Measurements from ENCODE around the gene AHCYL2. TPM values are rescaled to one million over a fixed set of nuclear protein-coding genes. Genes with fewer than 3 reads are reported as not detected.
A peak's percentile ranks its signal among the peaks of the same experiment; 100 is the strongest.

The AHCYL2 gene
- total and polyA plus RNA-seq, 12 donors: 2.5 to 7.7 (median 5.6) TPM

GRCh38 chr7:129466796-129467195, 242.0 kb downstream of the AHCYL2 start:
- no peak for ATAC-seq

GRCh38 chr7:129468087-129468486, 243.3 kb downstream of the AHCYL2 start:
- Histone ChIP-seq H3K4me1 (peaks cover 0 to 8% (median 0%) of the 10 kb centered on the region in 9 donors), H3K27me3 (no peaks in the 10 kb centered on the region), H3K36me3 (peaks cover 0 to 17% (median 0%) of the 10 kb centered on the region in 9 donors), H3K27ac (no peak overlapping the region), H3K4me3 (no peak overlapping the region), H3K9me3 (no peaks in the 10 kb centered on the region)
- DNase-seq: no peak
- no peak for ATAC-seq
- 55 to 60% methylated on average over 1 of the region's 1 CpG for WGBS, 2 donors
- TF ChIP-seq CTCF (IDR thresholded peaks at IDR 0.05): no peak
- intact Hi-C loops (cut with DNase I): loop anchor here in 4 of 10 donors (2.0 to 10.0 kb wide), 2 partner anchors 97 to 253 kb away; no protein-coding TSS in a partner anchor

More at GRCh38 chr7:129466796-129467195, 242.0 kb downstream of the AHCYL2 start:
- H3K4me1 ChIP-seq: peaks cover 0 to 8% (median 0%) of the 10 kb centered on the region in 9 donors
- no peak overlapping the region for H3K27ac ChIP-seq
- WGBS, 2 donors: 35 to 47% methylated on average over 3 of the region's 3 CpGs
- TF ChIP-seq CTCF (IDR thresholded peaks at IDR 0.05): no peak
- DNase-seq: no peak
- peaks cover 0 to 26% (median 0%) of the 10 kb centered on the region in 9 donors for H3K36me3 ChIP-seq
- no peaks in the 10 kb centered on the region for H3K27me3 ChIP-seq
- H3K4me3 ChIP-seq: no peak overlapping the region
- intact Hi-C loops (cut with DNase I): loop anchor here in 3 of 10 donors (10.0 kb wide), 1 partner anchor 252 kb away; no protein-coding TSS in a partner anchor
- no peaks in the 10 kb centered on the region for H3K9me3 ChIP-seq

- TF ChIP-seq CTCF (IDR thresholded peaks at IDR 0.05): no peak
- Histone ChIP-seq H3K27ac (peak overlapping the region in 1 of 10 donors; percentile 0), H3K9me3 (no peaks in the 10 kb centered on the region), H3K4me1 (peaks cover 0 to 8% (median 0%) of the 10 kb centered on the region in 9 donors), H3K27me3 (no peaks in the 10 kb centered on the region), H3K4me3 (no peak overlapping the region), H3K36me3 (peaks cover 0 to 17% (median 0%) of the 10 kb centered on the region in 9 donors)
- WGBS, 2 donors: 59 to 75% methylated on average over 4 of the region's 4 CpGs
- intact Hi-C loops (cut with DNase I): loop anchor here in 4 of 10 donors (2.0 to 10.0 kb wide), 2 partner anchors 98 to 254 kb away; no protein-coding TSS in a partner anchor
- ATAC-seq (peak in 1 of 8 donors; percentile 11), DNase-seq (no peak)
These were observed 243.7 kb downstream of the AHCYL2 start for GRCh38 chr7:129468547-129468946.

- H3K9me3 ChIP-seq: no peaks in the 10 kb centered on the region
- peaks cover 0 to 14% (median 0%) of the 10 kb centered on the region in 9 donors for H3K36me3 ChIP-seq
- no peaks in the 10 kb centered on the region for H3K4me1 ChIP-seq
- H3K4me3 ChIP-seq: no peak overlapping the region
- no peak overlapping the region for H3K27ac ChIP-seq
- no peak for DNase-seq
- intact Hi-C loops (cut with DNase I): loop anchor here in 9 of 10 donors (2.0 to 10.0 kb wide), 9 partner anchors 99 to 255 kb away; partner anchors contain the start of gene AHCYL2 (in 1 of the 9)
- no peak for ATAC-seq
- H3K27me3 ChIP-seq: no peaks in the 10 kb centered on the region
- no peak for TF ChIP-seq CTCF (IDR thresholded peaks at IDR 0.05)
These were observed 245.1 kb downstream of the AHCYL2 start for GRCh38 chr7:129469930-129470329.

Measured in heart right ventricle (tissue), 16 donors.